Breast epithelium (tissue), 3 donors: ENCODE results near the gene C1QTNF6.

Experiments used
- CTCF ChIP-seq, 3 donors: fragments of 450-650 bp; IDR thresholded peaks; one replicate each; pipeline ENCODE4 v1.5.1; 2016 to 2017; ENCODE audit warnings: antibody characterized with exemption in 3 of 3, mild to moderate bottlenecking in 3 of 3, moderate library complexity in 3 of 3
- POLR2A ChIP-seq: fragments of 450-650 bp; IDR thresholded peaks from one replicate; pipeline ENCODE4 v1.6.1; 2016; ENCODE audit warnings: antibody characterized with exemption, mild to moderate bottlenecking, moderate library complexity
- POLR2AphosphoS5 ChIP-seq, 3 donors: sonication (generic); formaldehyde crosslinking; IDR thresholded peaks; one replicate each; pipeline ENCODE4 v1.6.1; 2017; ENCODE audit warnings: antibody characterized with exemption in 3 of 3

DNA sequence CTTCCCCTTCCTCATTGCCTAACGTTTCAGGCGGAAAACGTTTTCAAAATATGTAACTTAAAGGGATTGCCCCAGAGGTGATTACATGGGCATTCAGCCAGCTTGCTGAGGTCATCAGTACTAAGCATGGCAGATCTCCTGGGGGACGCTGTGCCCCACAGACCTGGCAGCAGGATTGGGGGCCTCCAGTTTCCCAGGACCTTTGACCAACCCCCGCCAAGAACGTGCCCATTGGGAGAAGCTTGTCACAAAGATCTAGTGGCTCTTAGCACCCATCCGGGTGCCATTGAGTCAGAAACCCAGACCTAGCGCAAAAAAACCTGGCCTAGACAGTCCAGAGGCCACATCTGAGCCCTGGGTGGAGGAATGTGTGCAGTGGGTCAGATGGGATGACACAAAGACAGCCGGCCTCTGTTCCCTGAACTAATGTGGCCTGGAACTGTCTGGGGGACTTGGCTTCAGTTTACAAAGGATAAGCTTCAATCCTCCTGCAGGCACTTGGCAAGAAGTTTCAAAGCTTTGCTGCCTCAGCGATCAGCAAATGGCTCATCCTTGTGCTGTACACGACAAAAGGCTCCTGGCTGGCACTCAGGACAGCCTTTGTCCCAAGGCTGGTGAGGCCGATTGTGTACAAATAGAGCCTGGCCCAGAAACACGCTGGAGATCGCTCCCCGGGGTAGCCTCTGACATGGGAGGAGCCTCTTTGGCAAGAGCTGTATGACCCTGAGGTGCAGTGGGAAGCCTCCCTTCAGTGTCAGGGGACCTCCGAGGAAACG is 9.5 kb downstream of the C1QTNF6 start:
- TF ChIP-seq CTCF (IDR thresholded peaks at IDR 0.05), result no peak
- TF ChIP-seq POLR2AphosphoS5 (IDR thresholded peaks at IDR 0.05), result peak in 1 of 3 donors; percentile 13
- no peak for TF ChIP-seq POLR2A
